Loucy (cell line): ENCODE measurements around the gene HRH1.

ENCODE experiments used
- H2AFZ ChIP-seq: fragments of 200-600 bp; sonication (generic); 2 replicates; pipeline ENCODE4 v1.6.0; 2016; ENCODE audit warnings: antibody characterized with exemption, mild to moderate bottlenecking, low read length, moderate library complexity
- H3F3A ChIP-seq: fragments of 200-600 bp; 2 replicates; pipeline ENCODE4 v1.6.0; 2016; ENCODE audit warnings: antibody characterized with exemption, low read depth, mild to moderate bottlenecking
- H3K27me3 ChIP-seq: fragments of 200-600 bp; sonication (generic); 2 replicates; pipeline ENCODE4 v1.6.1; 2014; ENCODE audit warnings: low read length, mild to moderate bottlenecking; ENCODE audit not compliant: insufficient read depth, poor library complexity, severe bottlenecking
- H3K36me3 ChIP-seq: fragments of 200-600 bp; sonication (generic); 2 replicates; pipeline ENCODE4 v1.6.1; 2016; ENCODE audit warnings: low read length; ENCODE audit not compliant: insufficient read depth
- H3K4me1 ChIP-seq: fragments of 200-600 bp; sonication (generic); 2 replicates; pipeline ENCODE4 v1.5.1; 2014; ENCODE audit warnings: low read length, mild to moderate bottlenecking; ENCODE audit not compliant: insufficient read depth, poor library complexity, severe bottlenecking
- H3K4me2 ChIP-seq: fragments of 200-600 bp; sonication (generic); 2 replicates; pipeline ENCODE4 v1.6.0; 2014; ENCODE audit warnings: antibody characterized with exemption, low read length, low read depth, mild to moderate bottlenecking; ENCODE audit not compliant: poor library complexity, severe bottlenecking
- H3K4me3 ChIP-seq: fragments of 200-600 bp; sonication (generic); 2 replicates; pipeline ENCODE4 v1.5.1; 2014; ENCODE audit warnings: low read length, mild to moderate bottlenecking, mixed read lengths; ENCODE audit not compliant: poor library complexity, severe bottlenecking
- H3K79me2 ChIP-seq: fragments of 200-600 bp; sonication (generic); 2 replicates; pipeline ENCODE4 v1.6.1; 2014; ENCODE audit warnings: low read length; ENCODE audit not compliant: insufficient read depth
- H3K9ac ChIP-seq: fragments of 200-600 bp; sonication (generic); 2 replicates; pipeline ENCODE4 v1.6.0; 2014; ENCODE audit warnings: mild to moderate bottlenecking, low read depth, low read length, moderate library complexity; ENCODE audit not compliant: poor library complexity, severe bottlenecking
- H3K9me2 ChIP-seq: fragments of 200-600 bp; sonication (generic); replicated peaks from 2 replicates; pipeline ENCODE4 v1.6.1; 2016; ENCODE audit warnings: low read depth, low read length, mixed read lengths
- H3K9me3 ChIP-seq: fragments of 200-600 bp; sonication (generic); 2 replicates; pipeline ENCODE4 v1.6.1; 2014; ENCODE audit warnings: mild to moderate bottlenecking, antibody characterized with exemption, low read length, low read depth; ENCODE audit not compliant: insufficient read depth
- H4K20me1 ChIP-seq: fragments of 200-600 bp; sonication (generic); 2 replicates; pipeline ENCODE4 v1.6.0; 2014; ENCODE audit warnings: antibody characterized with exemption, low read length, mild to moderate bottlenecking; ENCODE audit not compliant: insufficient read depth, poor library complexity, severe bottlenecking
- CTCF ChIP-seq: fragments of 200-600 bp; sonication (generic); conservative IDR thresholded peaks from 2 replicates; pipeline ENCODE4 v1.5.1; 2014; ENCODE audit warnings: mild to moderate bottlenecking, antibody characterized with exemption, low read length
- EZH2phosphoT487 ChIP-seq: fragments of 200-600 bp; IDR thresholded peaks from 2 replicates; pipeline ENCODE4 v1.6.1; 2018; ENCODE audit warnings: antibody characterized with exemption, mild to moderate bottlenecking, moderate library complexity, borderline replicate concordance

HRH1 gene

GRCh38 chr3:11258958-11259357 is 104.7 kb downstream of the HRH1 start:
- H3K4me3 ChIP-seq: no peak overlapping the region
- no peaks in the 10 kb centered on the region for H3K9me2 ChIP-seq
- no peaks in the 10 kb centered on the region for H3K79me2 ChIP-seq
- H3K9ac ChIP-seq: no peak overlapping the region
- no peaks in the 10 kb centered on the region for H3K36me3 ChIP-seq
- TF ChIP-seq EZH2phosphoT487: no peak
- TF ChIP-seq CTCF: peak; percentile 13; the same call in 1 of the 2 replicates
- no peaks in the 10 kb centered on the region for H3K4me1 ChIP-seq
- no peaks in the 10 kb centered on the region for H4K20me1 ChIP-seq
- no peaks in the 10 kb centered on the region for H3K27me3 ChIP-seq
- no peaks in the 10 kb centered on the region for H3F3A ChIP-seq
- no peak overlapping the region for H3K4me2 ChIP-seq
- H2AFZ ChIP-seq: no peak overlapping the region
- no peaks in the 10 kb centered on the region for H3K9me3 ChIP-seq

GRCh38 chr3:11260460-11260859 is 106.2 kb downstream of the HRH1 start:
- no peaks in the 10 kb centered on the region for H3K4me1 ChIP-seq
- H3F3A ChIP-seq: no peaks in the 10 kb centered on the region
- TF ChIP-seq EZH2phosphoT487: no peak
- peak; percentile 22 for TF ChIP-seq CTCF
- no peaks in the 10 kb centered on the region for H4K20me1 ChIP-seq
- H3K9me3 ChIP-seq: no peaks in the 10 kb centered on the region
- H3K4me2 ChIP-seq: no peak overlapping the region
- H3K4me3 ChIP-seq: no peak overlapping the region
- H3K36me3 ChIP-seq: no peaks in the 10 kb centered on the region
- no peaks in the 10 kb centered on the region for H3K79me2 ChIP-seq
- H3K9me2 ChIP-seq: no peaks in the 10 kb centered on the region
- H3K27me3 ChIP-seq: no peaks in the 10 kb centered on the region
- H2AFZ ChIP-seq: no peak overlapping the region
- no peak overlapping the region for H3K9ac ChIP-seq

DNA sequence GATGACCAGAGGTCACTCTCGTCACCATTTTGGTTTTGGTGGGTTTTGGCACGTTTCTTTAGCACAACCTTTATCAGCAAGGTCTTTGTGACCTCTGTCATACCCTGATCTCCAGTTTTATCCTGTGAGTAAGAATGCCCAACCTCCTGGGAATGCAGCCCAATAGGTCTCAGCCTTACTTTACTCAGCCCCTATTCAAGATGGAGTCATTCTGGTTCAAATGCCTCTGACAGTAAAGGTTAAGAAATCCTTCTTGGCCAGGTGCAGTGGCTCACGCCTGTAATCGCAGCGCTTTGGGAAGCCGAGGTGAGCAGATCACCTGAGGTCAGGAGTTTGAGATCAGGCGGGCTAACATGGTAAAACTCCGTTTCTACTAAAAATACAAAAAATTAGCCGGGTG is 114.7 kb downstream of the HRH1 start:
- Histone ChIP-seq H3K36me3 (no peaks in the 10 kb centered on the region), H3K27me3 (no peaks in the 10 kb centered on the region)

More for the DNA sequence above, 114.7 kb downstream of the HRH1 start:
- H3K9ac ChIP-seq: no peak overlapping the region
- H4K20me1 ChIP-seq: no peaks in the 10 kb centered on the region
- peaks cover 17% of the 10 kb centered on the region for H3K79me2 ChIP-seq
- peaks cover 15% of the 10 kb centered on the region for H3K4me1 ChIP-seq
- H3F3A ChIP-seq: no peaks in the 10 kb centered on the region
- no peaks in the 10 kb centered on the region for H3K9me3 ChIP-seq
- H2AFZ ChIP-seq: no peak overlapping the region
- H3K4me2 ChIP-seq: no peak overlapping the region
- TF ChIP-seq EZH2phosphoT487 (no peak), CTCF (no peak)
- no peak overlapping the region for H3K4me3 ChIP-seq
- no peaks in the 10 kb centered on the region for H3K9me2 ChIP-seq
